Stimulated activated CD4-positive, alpha-beta T cell treated with anti-CD3 and anti-CD28 coated beads, Interleukin-1b, Interleukin-23, amount 100 ng/mL, for 48 hours (primary cell): ENCODE measurements around the gene KRTAP12-1.
"Not testable (repeated sequence)": the region's sequence is repeated elsewhere in the genome, so short reads cannot be mapped to it uniquely, and the experiment has no call there.

Experiments used
- DNase-seq: peaks from one replicate; pipeline ENCODE4 v3.0.0-alpha.2; 2020

Gene KRTAP12-1

GRCh38 chr21:44697172-44697810 lies 15.3 kb upstream of the KRTAP12-1 start, which contains the start of gene KRTAP10-12:
Gene KRTAP10-12, plus strand, starts transcription at chr21:44697172. Its CDS starts 30 bp downstream, at chr21:44697202.
- not testable (repeated sequence) for DNase-seq

DNA sequence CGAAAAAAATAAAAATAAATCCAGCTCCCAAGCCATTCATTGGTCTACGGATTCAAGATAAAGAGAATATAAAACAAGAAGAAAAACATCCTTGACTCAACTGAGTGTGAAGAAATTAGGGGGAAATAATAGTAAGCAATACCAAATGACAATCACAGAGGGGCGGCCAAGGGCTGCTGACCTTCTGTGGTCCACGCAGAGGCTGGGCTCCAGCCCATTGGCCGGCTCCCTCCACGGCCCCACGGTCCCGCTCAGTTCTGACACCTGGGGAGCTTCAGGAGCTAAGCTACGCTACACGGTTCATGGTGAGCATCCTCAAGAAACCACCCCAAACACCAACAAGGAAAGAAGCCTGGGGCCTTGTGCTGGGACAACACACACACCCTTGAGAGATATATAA lies 14.6 kb upstream of the KRTAP12-1 start:
- DNase-seq, result no peak

GRCh38 chr21:44695641-44696040 lies 13.7 kb upstream of the KRTAP12-1 start:
- no peak for DNase-seq

- DNase-seq, result no peak
Measured at GRCh38 chr21:44695184-44695583, 13.2 kb upstream of the KRTAP12-1 start.

DNA sequence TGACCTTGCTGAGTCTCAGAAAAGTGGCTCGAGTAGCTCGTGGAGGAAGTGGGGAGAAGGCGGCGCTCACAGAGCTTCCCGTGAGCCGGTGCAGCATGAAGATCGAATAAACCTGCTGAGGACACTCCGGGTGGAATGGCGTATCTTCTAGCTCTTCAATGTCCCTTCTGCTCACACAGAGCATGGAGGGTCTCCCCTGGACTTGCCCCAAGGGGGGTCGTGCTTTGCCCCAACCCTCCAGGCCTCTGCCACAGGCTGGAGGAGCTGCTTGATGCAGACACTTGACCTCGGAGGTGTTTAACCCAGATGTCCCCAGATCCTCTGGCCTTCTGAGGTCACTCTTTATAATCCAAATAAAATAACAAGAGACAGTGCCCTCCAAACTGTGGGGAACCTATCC lies 12.8 kb upstream of the KRTAP12-1 start:
- DNase-seq, result no peak

DNA sequence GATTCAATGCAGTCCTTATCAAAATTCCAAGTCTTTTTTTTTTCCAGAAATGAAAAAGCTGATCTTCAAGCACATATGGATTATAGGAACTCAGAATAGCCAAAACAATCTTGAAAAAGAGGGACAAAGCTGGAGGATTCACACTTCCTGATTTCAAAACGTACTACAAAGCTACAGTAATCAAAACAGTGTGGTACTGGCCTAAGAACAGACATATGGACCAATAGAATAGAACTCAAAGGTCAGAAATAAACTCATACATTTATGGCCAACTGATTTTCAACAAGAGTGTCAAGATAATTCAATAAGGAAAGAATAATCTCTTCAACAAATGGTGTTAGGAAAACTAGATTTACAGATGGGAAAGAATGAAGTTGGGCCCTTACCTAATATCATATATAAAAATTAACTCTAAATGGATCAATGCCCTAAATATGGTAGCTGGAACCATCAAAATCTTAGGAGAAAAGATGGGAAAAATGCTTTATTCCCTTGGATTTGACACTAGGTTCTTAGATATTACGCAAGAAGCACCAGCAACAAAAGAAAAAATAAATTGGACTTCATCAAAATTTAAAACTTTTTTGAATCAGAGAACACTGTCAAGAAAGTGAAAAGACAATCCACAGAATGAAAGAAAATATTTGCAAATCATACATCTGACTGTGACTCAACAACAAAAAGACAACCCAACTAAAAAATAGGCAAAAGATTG lies 11.0 kb upstream of the KRTAP12-1 start:
- DNase-seq, result no peak

DNA sequence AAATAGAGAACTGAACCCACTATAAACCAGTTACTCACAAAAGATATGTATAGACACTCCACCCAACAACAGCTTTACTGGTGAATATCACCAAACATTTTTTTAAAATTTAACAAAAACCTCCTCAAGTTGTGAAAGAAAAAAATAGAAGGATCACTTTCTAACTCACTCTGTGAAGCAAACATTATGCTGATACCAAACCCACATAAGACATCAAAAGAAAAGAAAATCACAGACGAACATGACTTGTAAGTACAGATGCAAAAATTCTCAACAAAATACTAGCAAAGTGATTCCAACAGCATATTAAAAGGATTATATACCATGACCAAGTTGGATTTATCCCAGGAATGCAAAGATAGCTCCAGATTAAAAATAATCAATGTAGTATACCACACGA lies 9.7 kb upstream of the KRTAP12-1 start:
- no peak for DNase-seq

- not testable (repeated sequence) for DNase-seq
Measured at GRCh38 chr21:44689740-44690139, 7.8 kb upstream of the KRTAP12-1 start.

DNA sequence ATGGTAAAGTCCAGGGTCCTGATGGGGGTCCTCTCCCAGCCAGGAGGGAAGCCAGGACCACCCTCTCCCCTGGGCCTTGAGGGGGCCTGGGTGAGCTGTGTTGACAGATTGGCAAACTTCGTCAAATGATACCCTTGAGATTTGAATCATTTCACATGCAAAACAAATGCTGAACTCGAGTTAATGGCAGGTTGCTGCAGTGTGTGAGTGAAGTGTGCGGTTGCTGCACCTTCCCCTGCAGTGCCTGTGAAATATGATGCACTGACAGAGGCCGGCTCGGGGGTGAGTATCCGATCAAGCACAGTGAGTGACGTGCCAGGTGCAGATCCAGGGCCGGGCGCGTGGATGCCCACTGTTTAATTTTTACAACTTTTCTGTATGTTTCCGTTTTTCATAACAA lies 5.7 kb upstream of the KRTAP12-1 start:
- no peak for DNase-seq

- no peak for DNase-seq
Measured at GRCh38 chr21:44686843-44687561, 5.0 kb upstream of the KRTAP12-1 start.

- no peak for DNase-seq
Measured at GRCh38 chr21:44686000-44686781, 4.2 kb upstream of the KRTAP12-1 start.

GRCh38 chr21:44685050-44685449 lies 3.1 kb upstream of the KRTAP12-1 start:
- DNase-seq, result not testable (repeated sequence)

DNA sequence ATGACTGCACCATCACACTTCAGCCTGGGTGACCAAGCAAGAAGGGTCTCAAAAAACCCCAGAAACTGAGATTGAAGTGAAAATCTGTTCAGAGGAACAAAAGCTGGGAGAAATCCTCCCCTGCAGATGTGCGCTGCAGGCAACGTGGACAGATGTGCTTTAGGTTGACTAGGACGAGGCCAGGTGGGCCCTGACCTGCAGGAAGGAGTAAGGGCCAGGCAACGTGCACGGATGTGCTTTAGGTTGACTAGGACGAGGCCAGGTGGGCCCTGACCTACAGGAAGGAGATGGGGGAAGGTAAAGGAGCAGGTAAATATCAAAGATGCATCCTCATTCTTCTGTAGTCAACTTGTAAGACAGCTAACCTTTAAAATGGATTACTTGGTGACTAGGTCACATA lies 2.5 kb upstream of the KRTAP12-1 start:
- DNase-seq, result no peak

DNA sequence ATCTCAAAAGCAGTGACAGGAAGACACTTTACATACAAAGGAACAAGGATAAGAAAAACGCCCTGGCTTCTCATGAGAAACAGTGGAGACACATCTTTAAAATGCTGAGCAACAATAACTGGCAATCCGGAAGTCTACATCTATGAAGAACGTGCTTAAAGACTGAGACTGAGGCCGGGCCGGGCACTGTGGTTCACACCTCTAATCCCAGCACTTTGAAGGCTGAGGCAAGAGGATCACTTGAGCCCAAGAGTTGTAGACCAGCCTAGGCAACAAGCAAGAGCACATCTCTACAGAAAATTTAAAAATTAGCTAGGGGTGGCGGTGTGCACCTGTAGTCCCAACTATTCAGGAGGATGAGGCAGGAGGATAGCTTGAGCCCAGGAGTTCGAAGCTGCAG lies 2.1 kb upstream of the KRTAP12-1 start:
- DNase-seq, result no peak

DNA sequence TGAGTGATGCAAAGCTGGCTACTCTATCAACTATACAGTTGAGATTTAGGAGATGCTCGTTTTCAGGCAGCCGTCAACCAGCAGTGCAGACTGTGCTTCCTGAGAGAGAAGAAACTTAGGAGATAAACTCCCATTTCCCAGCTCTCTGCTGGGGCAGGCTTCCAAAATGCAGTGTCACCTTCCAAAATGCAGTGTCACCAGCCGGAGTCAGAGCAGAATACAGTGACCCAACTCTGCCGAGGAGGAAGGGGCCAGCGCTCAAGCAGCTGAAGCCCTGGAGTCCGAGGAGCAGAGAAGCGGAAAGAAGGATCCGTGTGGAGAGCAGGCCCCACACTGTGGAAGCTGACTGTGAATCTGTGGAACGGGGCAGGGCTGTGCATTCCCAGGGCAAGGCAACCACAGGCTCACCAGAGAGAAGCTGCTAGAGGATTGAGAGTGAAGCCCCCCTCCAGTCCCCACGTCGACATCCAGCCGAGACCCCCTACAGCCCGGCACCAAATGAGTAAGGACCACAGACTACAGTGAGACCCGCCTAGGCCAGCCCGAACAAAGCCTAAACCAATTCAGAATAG lies 703 bp upstream of the KRTAP12-1 start:
- no peak for DNase-seq

GRCh38 chr21:44681152-44681551 lies 811 bp downstream of the KRTAP12-1 start:
- DNase-seq, result no peak

DNA sequence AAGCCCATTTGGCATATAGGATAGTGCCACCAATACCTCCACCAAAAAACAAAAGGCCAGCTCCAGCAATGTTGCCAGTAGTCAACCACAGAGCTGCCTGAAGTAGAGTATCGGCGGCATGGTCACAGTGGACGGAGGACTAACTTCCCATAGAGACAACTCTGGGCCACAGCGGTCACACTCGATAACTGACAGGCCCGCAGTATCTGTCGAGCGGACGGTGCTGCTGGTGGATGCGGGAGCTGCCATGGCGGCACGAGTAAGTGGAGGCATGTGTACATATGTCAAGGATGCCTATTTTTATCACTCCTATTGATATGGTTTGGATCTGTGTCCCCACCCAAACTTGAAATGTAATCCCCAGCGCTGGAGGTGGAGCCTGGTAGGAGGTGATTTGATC lies 4.1 kb downstream of the KRTAP12-1 start:
- no peak for DNase-seq

- DNase-seq, result no peak
Measured at GRCh38 chr21:44671911-44672310, 10.1 kb downstream of the KRTAP12-1 start.

- DNase-seq, result no peak
Measured at GRCh38 chr21:44670642-44671432, 11.1 kb downstream of the KRTAP12-1 start.

DNA sequence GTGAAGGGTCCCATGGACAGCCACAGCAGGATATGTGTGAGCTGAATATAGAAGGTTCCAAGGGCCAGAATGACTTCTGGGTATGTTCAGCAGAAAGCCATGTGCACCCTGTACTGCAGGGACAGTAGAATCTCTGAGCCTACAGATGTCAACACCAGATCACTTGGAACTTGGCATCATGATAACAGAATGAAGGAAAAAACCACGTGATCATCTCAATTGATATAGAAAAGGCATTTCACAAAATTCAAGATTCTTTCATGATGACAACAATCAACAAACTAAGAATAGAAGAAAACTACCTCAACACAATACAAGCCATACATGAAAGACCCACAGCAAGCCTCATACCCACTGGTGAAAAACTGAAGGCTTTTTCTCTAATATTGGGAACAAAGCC lies 14.4 kb downstream of the KRTAP12-1 start:
- DNase-seq, result no peak

DNA sequence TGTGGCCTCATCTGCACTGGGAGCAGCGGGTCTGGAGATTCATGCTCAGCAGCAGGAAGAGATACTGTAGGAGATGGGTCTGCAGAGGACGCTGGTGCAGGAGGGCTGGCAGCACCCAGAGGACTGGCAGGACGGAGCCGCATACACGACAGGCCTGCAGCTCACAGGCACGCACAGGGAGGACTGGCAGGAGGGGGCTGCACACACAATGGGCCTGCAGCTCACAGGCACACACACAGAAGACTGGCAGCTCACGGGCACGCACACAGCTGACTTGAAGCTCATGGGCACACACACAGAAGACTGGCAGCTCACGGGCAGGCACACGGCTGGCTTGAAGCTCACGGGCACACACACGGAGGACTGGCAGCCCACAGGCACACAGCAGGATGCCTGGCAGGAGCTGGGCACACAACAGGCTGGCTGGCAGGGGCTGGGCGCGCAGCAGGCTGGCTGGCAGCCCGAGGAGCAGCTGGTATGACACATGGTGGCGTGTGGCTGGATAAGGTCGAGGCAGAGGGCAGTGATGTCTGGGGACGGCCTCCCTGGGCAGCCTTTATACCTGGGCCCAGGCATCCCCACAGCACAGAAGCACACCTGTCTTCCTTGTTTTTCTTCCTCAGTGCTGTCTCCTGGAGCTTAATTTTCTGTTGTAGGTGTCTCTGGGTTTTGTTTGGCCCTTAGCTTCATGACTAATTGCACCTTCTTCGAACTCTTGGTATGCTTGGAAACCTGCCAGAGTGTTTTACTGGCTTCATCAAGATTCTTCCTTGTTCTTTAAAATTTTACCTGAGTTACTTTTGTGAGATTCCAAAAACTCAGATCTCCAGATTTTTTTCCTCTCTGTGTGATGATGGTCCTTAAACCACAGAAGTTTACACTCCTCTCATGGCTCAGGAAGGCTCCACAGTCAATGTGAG lies 15.3 kb downstream of the KRTAP12-1 start, which contains the start of gene KRTAP12-2:
TSS of gene KRTAP12-2 (minus strand) at position 527 of the 920 bp plus-strand sequence. CDS start at position 486, 41 bp downstream.
- DNase-seq, result no peak
